ENCODE results near the gene TTC4. TPM values are rescaled to one million over a fixed set of nuclear protein-coding genes. Genes with fewer than 3 reads are reported as not detected.

The TTC4 gene
- total RNA-seq, 1 donor from 2014 or later = 12.7 TPM

DNA sequence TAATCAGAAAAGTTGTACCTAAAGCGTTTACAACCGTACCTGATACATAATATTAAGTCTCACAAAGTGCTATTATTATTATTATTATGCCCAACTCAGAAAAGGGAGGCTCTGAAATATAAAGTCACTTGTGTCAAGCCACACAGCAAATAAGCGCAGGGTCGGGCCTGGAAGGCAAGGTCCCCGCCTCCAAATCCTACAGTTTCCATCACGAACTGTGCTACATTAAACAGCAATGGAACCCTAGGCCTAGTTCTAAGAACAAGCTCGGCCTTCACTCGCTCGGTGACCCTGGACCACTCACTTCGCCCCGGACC lies 48.1 kb downstream of the TTC4 start:
- H3K4me3 Mint-ChIP-seq (ENCODE audit: unreplicated experiment) = peak overlapping the region; percentile 93
- no peak for DNase-seq (ENCODE audit: low spot score)
- H3K36me3 Mint-ChIP-seq (ENCODE audit: low read depth) = peaks cover 1% of the 10 kb centered on the region
- no peaks in the 10 kb centered on the region for H3K9me3 Mint-ChIP-seq (ENCODE audit: low read depth)
- H3K4me1 Mint-ChIP-seq (ENCODE audit: low read depth) = peaks cover 16% of the 10 kb centered on the region
- TF ChIP-seq CTCF (IDR thresholded peaks at IDR 0.05) = no peak
- peak overlapping the region; percentile 97 for H3K27ac Mint-ChIP-seq (ENCODE audit: unreplicated experiment)
- peaks cover 7% of the 10 kb centered on the region for H3K27me3 Mint-ChIP-seq (ENCODE audit: low read depth)

DNA sequence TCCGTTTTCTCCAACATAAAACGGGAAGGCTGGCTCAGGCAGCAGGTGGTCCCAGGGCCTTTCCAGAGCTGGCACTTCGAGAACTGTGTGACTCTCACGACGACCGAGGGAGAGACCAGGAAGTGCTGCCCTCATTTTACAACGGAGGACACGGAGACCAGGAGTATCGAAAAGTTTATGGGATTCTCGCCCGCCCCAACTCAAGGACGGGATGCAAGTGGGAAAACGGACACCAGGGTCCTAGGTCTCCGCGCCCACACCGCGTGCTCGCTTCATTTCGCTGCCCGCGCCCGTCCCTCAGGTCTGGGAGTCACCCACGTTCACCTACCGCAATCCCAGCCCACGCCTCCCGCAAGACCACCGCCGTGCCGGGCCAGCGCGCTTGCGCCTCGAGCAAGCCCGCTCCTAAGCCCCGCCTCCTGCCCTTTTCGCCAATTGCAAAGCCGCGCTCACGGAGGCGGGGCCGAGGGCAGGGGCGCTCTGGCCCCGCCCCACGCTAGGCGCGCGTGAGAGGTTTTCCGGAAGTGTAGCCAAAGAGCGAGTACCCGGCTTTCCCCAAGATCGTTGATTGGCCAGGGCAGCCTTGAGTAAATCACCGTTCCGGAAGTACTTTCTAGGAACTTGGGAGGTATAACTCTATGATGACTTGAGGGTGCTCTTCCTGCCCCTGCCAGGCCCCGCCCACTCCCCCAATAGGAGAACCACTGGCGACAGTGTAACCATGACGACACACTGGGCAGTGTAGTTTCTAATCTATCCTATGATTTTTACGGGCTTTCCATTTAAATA lies 48.7 kb downstream of the TTC4 start, which contains the start of gene PARS2:
TSS of gene PARS2 (minus strand) at position 391 of the 789 bp plus-strand sequence. CDS start 5,362 bp downstream, outside the sequence.
- H3K4me3 Mint-ChIP-seq (ENCODE audit: unreplicated experiment) = peak within 1 kb of the TSS; percentile 93
- TF ChIP-seq CTCF (IDR thresholded peaks at IDR 0.05) = no peak
- peaks cover 7% of the 10 kb centered on the region for H3K27me3 Mint-ChIP-seq (ENCODE audit: low read depth)
- peaks cover 16% of the 10 kb centered on the region for H3K4me1 Mint-ChIP-seq (ENCODE audit: low read depth)
- no peaks in the 10 kb centered on the region for H3K9me3 Mint-ChIP-seq (ENCODE audit: low read depth)
- H3K36me3 Mint-ChIP-seq (ENCODE audit: low read depth) = peaks cover under 1% of the 10 kb centered on the region
- peak within 1 kb of the TSS; percentile 97 for H3K27ac Mint-ChIP-seq (ENCODE audit: unreplicated experiment)
- peak; percentile 97 for DNase-seq (ENCODE audit: low spot score)

- TF ChIP-seq CTCF (IDR thresholded peaks at IDR 0.05) = no peak
- Mint-ChIP-seq H3K27me3 (ENCODE audit: low read depth) (peaks cover 12% of the 10 kb centered on the region), H3K9me3 (ENCODE audit: low read depth) (no peaks in the 10 kb centered on the region)
Observed at GRCh38 chr1:54764922-54765561, 49.4 kb downstream of the TTC4 start.

GRCh38 chr1:54766726-54767125 lies 51.1 kb downstream of the TTC4 start:
- H3K27ac Mint-ChIP-seq (ENCODE audit: unreplicated experiment) = no peak overlapping the region
- H3K27me3 Mint-ChIP-seq (ENCODE audit: low read depth) = peaks cover 15% of the 10 kb centered on the region
- TF ChIP-seq CTCF (IDR thresholded peaks at IDR 0.05) = no peak
- H3K4me3 Mint-ChIP-seq (ENCODE audit: unreplicated experiment) = no peak overlapping the region
- no peak for DNase-seq (ENCODE audit: low spot score)
- H3K36me3 Mint-ChIP-seq (ENCODE audit: low read depth) = no peaks in the 10 kb centered on the region
- no peaks in the 10 kb centered on the region for H3K9me3 Mint-ChIP-seq (ENCODE audit: low read depth)
- peaks cover 16% of the 10 kb centered on the region for H3K4me1 Mint-ChIP-seq (ENCODE audit: low read depth)

More at GRCh38 chr1:54764922-54765561, 49.4 kb downstream of the TTC4 start:
- no peak for DNase-seq (ENCODE audit: low spot score)
- peak overlapping the region; percentile 82 for H3K27ac Mint-ChIP-seq (ENCODE audit: unreplicated experiment)
- peaks cover 16% of the 10 kb centered on the region for H3K4me1 Mint-ChIP-seq (ENCODE audit: low read depth)
- peak overlapping the region; percentile 93 for H3K4me3 Mint-ChIP-seq (ENCODE audit: unreplicated experiment)
- no peaks in the 10 kb centered on the region for H3K36me3 Mint-ChIP-seq (ENCODE audit: low read depth)

DNA sequence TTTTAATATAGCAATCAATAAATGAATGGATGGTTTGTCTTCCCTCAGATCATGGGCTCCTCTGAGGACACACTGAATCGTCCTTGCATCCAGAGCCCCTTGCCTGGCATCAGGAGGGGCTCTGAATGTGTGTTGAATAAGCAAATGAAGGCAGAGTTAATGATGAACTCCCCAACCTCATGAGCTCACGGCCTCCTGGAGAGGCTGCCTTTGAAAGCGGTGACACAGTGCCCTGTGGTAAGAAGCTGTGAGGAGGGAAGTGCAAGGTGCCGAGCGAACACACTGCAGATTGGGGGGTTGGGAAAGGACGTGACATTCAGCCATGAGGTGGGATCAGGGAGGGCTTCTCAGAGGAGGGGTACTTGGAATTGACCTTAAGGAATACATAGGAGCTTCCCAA lies 51.9 kb downstream of the TTC4 start:
- Mint-ChIP-seq H3K9me3 (ENCODE audit: low read depth) (no peaks in the 10 kb centered on the region), H3K27me3 (ENCODE audit: low read depth) (peaks cover 15% of the 10 kb centered on the region), H3K27ac (ENCODE audit: unreplicated experiment) (no peak overlapping the region), H3K36me3 (ENCODE audit: low read depth) (no peaks in the 10 kb centered on the region), H3K4me1 (ENCODE audit: low read depth) (peaks cover 16% of the 10 kb centered on the region), H3K4me3 (ENCODE audit: unreplicated experiment) (no peak overlapping the region)
- no peak for DNase-seq (ENCODE audit: low spot score)
- no peak for TF ChIP-seq CTCF (IDR thresholded peaks at IDR 0.05)

All from chondrocyte (in vitro differentiated cells).